ENCODE results near the gene ENO3.

ENO3 gene

DNA sequence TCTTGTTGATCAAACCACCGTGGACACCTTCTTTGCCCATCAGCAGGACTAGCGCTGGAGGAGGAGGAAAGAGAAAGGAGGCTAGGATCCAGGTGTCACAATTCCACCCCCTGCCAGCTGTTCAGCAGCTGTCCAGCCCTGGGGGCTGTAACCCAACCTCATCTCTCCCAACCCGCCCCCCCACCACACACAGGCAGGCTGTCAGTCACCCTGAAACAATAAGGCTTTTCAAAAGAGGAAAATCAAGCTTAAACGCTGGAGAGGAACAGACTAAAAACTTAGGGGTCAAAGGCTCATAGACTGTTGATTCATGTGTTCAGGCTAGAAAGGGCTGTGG is 5.0 kb upstream of the ENO3 start:
- TF ChIP-seq CTCF (IDR thresholded peaks at IDR 0.05; ENCODE audit: low read depth, low read length, missing control alignments) = no peak
- peak overlapping the region; percentile 97 for H3K4me3 ChIP-seq (replicated peaks; ENCODE audit: low read depth, low read length)
- DNase-seq (ENCODE audit: extremely low read depth, low read depth) = no peak

GRCh38 chr17:4946312-4946976 is 4.5 kb upstream of the ENO3 start:
- TF ChIP-seq CTCF (IDR thresholded peaks at IDR 0.05; ENCODE audit: low read depth, low read length, missing control alignments) = no peak
- H3K4me3 ChIP-seq (replicated peaks; ENCODE audit: low read depth, low read length) = peak overlapping the region; percentile 97
- no peak for DNase-seq (ENCODE audit: extremely low read depth, low read depth)

GRCh38 chr17:4947010-4947410 is 3.9 kb upstream of the ENO3 start:
- no peak for DNase-seq (ENCODE audit: extremely low read depth, low read depth)
- TF ChIP-seq CTCF (IDR thresholded peaks at IDR 0.05; ENCODE audit: low read depth, low read length, missing control alignments) = no peak
- H3K4me3 ChIP-seq (replicated peaks; ENCODE audit: low read depth, low read length) = peak overlapping the region; percentile 97

DNA sequence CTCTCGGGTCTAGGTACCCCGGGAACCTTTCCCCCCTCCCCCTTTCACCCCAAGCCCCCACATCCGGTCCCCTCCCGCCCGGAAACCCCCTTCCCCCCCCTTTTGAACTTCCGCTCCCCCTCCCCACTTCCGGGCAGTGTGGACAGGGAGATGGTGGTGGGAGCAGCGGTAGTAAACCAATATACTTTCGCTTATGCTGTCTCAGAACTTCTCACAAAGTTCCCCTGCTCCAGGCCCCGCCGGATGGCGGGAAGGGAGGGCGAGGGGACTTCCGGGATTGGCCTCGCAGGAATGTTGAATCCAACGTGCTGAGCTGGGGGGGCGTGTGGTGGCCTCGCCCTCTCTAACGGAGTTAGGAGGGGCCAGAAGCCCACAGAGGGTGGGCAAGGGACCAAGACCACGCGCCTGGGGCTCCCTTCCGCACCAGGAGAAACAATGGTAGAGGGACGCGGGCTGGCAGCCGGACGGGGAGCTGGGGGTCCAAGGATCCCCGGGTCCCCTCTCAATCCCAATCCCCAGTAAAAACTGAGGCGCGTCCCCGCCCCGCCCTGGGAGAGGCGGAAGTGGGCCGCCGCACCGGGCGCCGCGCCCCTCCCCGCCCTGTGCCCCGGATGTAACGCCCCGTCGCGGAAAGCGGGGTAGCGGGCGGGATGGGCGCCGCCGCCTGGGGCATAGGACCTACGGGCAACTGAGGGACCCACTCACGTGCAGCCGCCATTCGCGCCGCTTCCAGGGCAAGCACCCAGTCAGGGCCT is 3.3 kb upstream of the ENO3 start:
- H3K4me3 ChIP-seq (replicated peaks; ENCODE audit: low read depth, low read length) = peak overlapping the region; percentile 97
- TF ChIP-seq CTCF (IDR thresholded peaks at IDR 0.05; ENCODE audit: low read depth, low read length, missing control alignments) = no peak
- DNase-seq (ENCODE audit: extremely low read depth, low read depth) = no peak

- no peak for TF ChIP-seq CTCF (IDR thresholded peaks at IDR 0.05; ENCODE audit: low read depth, low read length, missing control alignments)
- peak within 1 kb of the TSS; percentile 97 for H3K4me3 ChIP-seq (replicated peaks; ENCODE audit: low read depth, low read length)
- DNase-seq (ENCODE audit: extremely low read depth, low read depth) = peak; percentile 67
Observed at GRCh38 chr17:4948166-4948930, 2.6 kb upstream of the ENO3 start, which contains the start of gene PFN1. PFN1 (minus strand) TSS chr17:4948530; CDS start chr17:4948394, 136 bp downstream.

GRCh38 chr17:4948931-4949320 is 2.0 kb upstream of the ENO3 start:
- DNase-seq (ENCODE audit: extremely low read depth, low read depth) = no peak
- TF ChIP-seq CTCF (IDR thresholded peaks at IDR 0.05; ENCODE audit: low read depth, low read length, missing control alignments) = no peak
- peak overlapping the region; percentile 97 for H3K4me3 ChIP-seq (replicated peaks; ENCODE audit: low read depth, low read length)
